HG03558 (cell line): Measurements from ENCODE around the gene RCSD1.
"Not testable (repeated sequence)": the region's sequence is repeated elsewhere in the genome, so short reads cannot be mapped to it uniquely, and the experiment has no call there.

ENCODE experiments used
- ATAC-seq: cut with Tn5 transposase; IDR thresholded peaks from one replicate; pipeline ENCODE4 v1.9.1; 2021; ENCODE audit warnings: moderate number of reproducible peaks; ENCODE audit not compliant: unreplicated experiment; ENCODE audit errors: extremely low read depth

The RCSD1 gene

DNA sequence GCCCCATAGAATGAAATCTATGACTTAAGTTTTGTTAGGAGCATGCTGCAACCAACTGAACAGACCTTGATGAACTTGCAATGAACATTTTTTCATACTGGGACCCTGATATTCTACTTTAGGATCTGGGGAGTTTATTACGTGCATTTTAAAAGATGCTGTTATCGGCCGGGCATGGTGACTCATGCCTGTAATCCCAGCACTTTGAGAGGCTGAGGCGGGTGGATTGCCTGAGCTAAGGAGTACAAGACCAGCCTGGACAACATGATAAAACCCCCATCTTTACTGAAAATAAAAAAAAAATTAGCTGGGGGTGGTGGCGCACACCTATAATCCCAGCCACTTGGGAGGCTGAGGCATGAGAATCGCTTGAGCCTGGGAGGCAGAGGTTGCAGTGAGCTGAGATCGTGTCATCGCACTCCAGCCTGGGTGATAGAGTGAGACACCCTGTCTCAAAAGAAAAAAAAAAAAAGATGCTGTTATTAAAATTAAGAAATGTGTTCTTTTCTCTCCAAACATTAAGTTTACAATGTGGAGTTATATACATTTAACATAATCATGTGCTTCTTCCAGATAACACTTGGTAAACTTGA is 98.9 kb downstream of the RCSD1 start:
- ATAC-seq, result no peak

DNA sequence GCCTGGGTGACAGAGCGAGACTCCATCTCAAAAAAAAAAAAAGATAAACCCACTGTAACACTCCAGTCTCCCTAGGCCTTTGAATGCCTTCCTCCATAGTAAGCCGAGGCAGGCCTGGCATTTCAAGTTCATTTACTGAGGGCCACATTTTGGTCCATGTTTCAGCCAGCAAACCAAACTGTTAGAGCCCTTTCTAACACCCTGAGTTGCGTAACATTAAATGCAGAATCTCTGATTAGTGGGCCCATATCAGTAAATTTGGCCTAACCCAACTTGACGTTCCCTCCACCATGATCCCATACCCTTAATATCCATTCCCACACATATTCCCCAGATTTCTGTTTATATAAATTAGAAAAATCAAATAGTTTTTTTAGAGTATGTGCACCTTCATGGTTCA is 104.2 kb downstream of the RCSD1 start:
- no peak for ATAC-seq

DNA sequence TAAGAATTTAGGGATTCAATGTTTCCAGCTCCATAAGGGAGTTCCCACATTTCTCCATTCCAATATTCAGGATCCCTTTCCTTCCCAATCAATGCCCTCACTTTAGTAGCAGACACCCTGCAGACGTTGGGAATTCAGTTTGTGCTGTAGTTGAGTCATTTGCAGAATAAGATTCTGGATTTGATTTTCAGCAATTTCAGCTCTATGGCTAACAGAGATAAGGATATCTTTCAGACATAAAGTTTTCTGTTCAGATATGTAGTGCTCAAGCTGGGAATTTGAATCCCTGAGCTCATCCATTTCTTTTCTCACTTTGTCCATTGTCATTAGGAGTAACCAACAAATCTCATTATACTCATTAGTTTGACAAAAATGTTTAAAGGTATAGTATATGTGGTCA is 104.8 kb downstream of the RCSD1 start:
- ATAC-seq, result no peak

DNA sequence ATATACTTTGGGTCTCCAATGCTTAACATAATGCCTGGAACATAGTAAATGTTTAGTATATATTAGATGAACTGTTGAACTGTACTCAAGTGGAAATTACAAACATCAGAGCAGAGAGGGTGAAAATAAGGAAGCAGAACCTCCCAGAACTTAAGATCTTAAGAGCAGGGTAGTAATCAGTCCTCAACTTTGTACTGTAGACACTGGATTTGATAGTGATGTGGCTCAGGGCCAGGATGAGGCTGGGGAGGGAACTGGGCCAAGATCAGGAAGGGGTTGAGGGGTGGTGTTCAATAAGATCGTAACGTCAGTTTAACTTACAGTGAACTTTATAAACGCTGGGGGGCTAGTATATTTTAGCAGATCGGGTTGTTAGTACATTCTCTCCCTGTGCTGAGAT is 107.1 kb downstream of the RCSD1 start:
- no peak for ATAC-seq

DNA sequence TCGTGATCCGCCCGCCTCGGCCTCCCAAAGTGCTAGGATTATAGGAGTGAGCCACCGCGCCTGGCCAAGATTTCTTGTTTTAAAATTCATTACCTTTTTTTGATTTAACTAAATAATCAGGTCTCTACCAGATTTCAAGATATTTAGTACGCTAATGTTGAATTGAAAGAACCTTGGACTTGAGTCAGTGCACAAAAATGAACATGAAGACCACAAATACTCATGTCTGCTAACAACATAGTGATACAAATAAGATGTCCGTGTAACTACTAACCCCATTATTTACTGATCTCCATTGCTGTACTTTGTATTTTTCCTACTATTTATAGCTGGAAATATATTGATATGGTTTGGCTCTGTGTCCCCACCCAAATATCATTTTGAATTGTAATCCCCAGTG is 108.1 kb downstream of the RCSD1 start:
- ATAC-seq, result no peak

DNA sequence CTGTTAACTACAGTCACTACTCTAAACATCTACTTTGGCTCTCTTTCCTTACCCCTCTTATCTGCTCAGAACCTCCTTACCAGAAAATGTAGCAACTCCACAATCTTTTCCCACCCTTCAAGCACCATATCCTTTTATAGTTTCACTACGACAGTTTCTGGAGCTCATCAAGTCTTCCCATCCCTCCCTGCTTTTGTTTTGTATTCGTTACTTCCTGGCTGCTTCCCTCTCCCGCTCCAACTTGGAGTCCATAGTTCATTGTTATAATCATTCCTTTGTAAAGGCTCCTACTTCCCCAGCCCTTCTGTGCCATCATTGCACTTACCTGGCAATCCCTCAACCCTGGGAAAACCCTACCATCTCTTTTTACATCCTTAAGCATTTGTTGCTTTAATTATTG is 109.7 kb downstream of the RCSD1 start:
- ATAC-seq, result no peak

DNA sequence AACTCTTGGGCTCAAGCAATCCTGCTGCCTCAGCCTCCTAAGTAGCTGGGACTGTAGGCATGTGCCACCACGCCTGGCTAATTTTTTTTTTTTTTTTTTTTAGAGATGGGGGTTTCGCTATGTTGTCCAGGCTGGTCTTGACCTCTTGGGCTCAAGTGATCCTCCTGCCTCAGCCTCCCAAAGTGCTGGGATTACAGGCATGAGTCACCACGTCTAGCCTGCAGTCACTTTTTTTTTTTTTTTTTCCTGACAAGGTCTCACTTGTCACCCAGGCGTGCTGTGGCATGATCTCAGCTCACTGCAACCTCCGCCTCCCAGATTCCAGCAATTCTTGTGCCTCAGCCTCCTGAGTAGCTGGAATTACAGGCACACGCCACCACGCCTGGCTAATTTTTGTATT is 111.1 kb downstream of the RCSD1 start:
- not testable (repeated sequence) for ATAC-seq

DNA sequence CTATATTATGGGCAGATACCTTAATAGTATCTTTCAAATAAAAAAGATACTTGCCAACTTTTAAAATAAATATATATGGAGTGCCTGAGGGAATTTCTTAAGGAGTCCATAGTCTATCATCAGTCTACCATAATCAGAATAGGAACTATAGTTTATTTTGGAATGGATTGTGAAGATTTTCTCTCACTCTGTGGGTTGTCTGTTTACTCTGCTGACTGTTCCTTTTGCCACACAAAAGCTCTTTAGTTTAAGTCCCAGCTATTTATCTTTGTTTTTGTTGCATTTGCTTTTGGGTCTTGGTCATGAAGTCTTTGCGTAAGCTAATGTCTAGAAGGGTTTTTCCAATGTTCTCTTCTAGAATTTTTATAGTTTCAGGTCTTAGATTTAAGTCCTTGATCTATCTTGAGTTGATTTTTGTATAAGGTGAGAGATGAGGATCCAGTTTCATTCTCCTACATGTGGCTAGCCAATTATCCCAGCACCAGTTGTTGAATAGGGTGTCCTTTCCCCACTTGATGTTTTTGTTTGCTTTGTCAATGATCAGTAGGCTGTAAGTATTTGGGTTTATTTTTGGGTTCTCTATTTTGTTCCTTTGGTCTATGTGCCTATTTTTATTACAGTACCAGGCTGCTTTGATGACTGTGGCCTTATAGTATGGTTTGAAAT is 112.5 kb downstream of the RCSD1 start:
- ATAC-seq, result not testable (repeated sequence)

DNA sequence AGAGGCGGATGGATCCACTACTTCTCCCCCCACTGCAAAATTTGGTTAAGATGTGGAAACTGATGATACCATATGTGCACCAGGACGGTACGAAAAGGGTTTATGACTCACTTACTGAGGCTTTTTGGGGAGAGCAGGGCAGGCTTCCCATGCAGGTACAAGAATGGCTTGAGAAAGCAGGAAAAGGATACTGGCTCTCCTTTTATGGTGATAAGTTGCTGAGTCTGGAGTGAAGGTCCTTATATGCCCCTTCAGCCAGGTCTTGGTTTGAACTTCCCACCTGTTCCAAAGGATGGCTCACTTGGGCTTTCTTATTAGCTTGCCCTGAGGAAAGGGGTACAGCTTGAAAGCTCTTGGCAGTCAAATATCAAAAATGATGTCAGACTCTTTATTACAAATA is 114.9 kb downstream of the RCSD1 start:
- no peak for ATAC-seq

DNA sequence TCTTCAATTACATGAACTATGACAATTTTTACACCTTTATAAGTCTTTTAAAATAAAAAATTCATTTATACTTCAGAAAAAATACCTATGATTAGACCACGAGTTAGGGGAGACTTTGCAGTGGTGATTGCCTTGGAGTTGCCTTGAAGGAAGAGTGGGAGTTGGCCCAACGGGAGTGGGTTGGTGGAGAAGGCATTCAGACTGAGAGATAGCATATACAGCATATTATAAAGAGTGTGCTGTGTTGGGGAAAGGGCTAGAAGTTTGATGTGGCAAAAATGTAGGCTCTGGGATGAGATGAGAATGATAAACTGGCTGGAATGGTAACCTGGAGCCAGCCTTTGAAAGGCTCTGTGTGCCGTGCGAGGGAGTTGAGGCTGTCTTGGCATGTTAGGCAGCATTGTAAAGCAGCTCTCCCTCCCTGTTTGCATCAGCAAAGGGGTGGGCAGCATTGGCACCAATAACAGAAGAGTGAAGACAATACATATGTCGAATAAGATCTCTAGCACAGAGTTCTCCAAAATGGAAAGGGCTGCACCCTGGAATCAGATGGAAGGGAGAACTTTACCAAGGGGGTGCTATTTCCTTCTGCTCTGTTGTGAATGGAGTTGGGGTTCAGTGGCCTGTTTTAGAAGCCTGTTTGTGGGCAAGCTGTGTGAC is 116.1 kb downstream of the RCSD1 start:
- ATAC-seq, result no peak

DNA sequence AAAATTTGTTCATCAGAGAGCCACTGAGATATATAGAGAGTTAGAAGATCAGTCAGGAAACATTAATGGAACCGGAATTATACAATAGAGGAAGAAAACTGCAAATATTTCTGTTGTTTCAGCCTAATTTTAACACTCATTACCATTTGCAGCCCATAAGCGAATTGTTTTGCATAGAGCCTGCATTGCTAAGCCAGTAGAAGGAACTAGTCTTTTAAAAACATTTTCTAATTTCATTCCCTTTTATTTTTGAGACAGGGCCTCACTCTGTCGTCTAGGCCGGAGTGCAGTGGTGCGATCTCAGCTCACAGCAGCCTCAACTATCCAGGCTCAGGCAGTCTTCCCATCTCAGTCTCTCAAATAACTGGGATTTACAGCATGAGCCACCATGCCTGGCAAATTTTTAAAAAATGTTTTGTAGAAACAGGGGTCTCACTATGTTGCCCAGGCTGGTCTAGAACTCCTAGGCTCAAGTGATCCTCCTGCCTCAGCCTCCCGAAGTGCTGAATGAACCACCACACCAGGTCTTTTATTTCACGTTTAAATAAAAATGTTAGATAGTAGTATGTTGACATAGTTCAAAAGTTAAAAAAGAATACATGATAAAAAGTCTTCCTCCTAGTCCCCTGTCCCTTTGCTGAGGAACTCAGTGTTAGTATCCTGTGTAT is 117.1 kb downstream of the RCSD1 start:
- peak; percentile 67 for ATAC-seq

DNA sequence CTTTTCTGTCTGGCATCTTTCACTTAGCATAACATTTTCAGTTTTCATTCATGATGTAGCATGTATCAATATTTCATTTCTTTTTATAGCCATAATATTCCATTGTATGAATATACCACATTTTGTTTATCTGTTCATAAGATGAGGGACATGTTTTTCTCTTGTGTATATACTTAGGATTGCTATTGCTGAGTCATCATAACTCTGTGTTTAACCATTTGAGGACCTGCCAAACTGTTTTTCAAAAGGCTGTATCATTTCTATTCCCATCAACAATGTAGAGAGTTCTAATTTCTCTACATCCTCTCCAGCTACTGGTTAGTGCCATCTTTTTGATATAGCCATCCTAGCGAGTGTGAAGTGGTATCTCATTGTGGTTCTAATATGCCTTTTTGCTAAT is 118.0 kb downstream of the RCSD1 start:
- no peak for ATAC-seq

DNA sequence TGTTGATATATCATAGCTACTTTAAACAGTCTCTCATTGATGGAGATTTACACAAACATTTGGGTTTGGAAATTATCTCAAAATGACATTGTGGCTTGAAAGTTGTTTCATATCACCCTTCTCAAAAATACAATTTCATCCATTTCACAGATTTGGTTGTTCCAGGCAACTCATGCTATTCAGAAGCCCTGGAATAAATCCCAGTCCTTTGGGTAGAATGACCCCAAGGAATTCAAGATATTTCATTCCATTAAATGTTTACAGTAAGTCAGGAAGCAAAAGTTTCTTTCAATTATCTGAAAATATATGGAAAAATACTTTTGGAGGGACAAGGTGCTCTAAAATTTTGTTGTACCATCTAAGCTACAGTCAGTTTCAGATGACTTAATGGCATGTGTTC is 118.9 kb downstream of the RCSD1 start:
- no peak for ATAC-seq

DNA sequence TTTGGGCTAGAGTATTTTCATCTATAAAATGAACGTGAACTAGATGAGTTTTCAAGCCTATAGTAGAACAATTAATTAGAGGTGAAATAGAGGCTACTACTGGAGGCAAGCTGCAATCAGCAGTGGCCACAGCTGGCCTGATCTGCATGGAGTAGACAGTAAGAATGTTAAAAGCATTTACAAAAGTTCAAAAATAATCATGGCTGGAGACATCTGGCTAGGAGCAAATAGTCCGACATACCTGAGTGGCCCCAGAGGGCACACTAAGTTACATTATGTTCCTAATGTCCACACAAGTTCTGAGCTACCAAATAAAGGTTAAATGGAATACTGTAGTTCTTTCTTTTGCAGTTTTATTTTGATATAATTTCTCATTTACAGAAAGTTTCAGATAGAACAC is 119.7 kb downstream of the RCSD1 start:
- ATAC-seq, result no peak

DNA sequence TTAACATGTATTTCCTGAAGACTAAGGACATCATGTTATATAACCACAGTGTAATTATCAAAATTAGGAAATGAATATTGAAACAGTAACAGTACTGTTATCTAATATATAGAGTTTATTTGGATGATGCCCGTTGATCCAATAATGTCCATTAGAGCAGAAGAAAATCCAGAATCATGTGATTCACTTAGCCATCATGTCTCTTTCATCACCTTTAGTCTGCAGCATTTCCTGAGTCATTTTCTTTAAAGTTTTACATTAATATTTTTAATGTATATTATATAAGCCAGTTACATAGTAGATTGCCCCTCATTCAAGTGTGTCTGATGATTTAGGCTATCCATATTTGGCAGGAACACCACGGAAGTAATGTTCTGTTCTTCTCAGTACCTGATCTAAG is 120.6 kb downstream of the RCSD1 start:
- ATAC-seq, result no peak

DNA sequence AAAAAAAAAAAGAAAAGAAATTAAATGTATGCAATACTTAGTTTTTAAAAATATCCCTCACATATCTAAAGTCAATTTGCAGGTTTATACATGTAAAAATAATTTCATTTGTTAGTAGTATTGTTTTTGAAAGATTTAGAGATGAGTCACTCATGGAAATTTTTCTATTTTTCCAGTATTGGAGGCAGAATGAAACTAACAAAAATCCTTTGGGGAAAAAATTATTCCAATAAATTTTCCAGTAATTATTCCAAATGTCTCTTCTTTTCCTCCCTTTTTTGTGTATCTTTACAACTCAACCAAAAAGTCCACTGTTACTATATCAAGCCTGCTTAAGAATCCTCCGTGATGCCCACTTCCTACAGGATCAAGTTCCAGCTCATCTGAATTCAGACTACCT is 121.6 kb downstream of the RCSD1 start:
- no peak for ATAC-seq

DNA sequence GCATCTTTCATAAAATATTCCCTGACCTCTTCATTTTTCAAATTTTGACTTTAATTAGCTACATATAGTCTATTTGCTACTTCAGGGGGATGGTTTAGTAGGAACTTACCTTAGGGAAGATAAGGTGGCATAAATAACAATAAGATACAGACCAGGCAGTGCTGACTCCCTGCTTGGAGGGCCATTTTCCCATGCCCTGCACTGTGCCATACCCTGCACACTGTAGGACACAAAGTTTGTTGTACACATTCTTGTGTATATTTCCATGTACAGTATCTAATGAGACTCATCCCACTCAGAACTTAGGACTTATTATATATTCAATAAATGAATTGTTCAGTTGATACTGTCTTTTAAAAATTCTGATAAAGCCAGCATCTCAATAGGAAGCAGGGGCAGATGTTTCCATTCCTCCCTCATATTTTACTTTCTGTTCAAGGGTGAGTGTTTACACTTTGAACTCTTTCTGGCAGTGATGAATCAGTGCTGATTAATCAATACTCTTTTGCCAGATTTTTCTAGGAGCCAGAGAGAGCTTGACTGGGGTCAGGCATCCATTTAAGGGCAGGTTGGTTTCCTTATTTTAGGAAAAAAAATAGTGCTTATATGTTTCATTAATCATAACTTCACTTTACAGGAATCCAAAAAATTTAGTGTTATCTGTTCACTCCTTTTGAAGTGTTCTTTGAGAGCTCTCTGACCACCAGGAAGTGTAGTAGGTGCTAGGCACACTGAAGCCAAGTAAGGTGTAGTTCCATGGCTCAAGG is 122.4 kb downstream of the RCSD1 start:
- ATAC-seq, result no peak

DNA sequence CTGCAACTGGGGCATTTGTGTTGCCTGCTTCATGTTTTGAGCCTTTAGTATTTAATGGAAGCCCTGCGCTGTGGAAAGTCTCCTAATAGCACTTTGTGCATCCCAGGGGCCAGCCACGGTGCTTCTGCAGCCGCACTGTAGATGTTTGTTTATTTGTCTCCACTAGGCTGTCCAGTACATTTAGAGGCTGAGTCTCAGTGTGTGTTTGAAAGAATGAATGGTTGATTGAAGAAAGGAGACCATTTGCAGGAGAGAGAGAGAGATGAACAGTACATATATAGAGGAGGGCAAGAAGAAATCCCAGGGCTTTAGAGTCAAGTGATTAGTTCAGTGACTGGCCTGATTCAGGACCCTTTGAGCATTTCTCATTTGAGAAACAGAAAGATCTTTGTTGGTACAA is 125.6 kb downstream of the RCSD1 start:
- ATAC-seq, result no peak
